GM12878 (cell line): ENCODE results near the gene ACRBP. TPM values are rescaled to one million over a fixed set of nuclear protein-coding genes. Genes with fewer than 3 reads are reported as not detected.

Source experiments
- ATAC-seq: fragments of 200-7000 bp; cut with Tn5 transposase; 3 replicates; pipeline ENCODE4 v1.9.1; 2020; ENCODE audit warnings: mild to moderate bottlenecking, moderate library complexity
- BruUV-seq: library from RNA; stranded (reverse); fragments of 400-500 nt; replicated peaks from 2 replicates; lab custom pipeline; 2021; lab: Mats Ljungman, UMichigan
- CTCF ChIA-PET: fragments of 300-600 bp; sonication (Branson Sonifier 250); formaldehyde crosslinking; extraction: SDS; loops from one replicate; lab custom pipeline; 2021; ENCODE audit warnings: inconsistent platforms; lab: Yijun Ruan, JAX
- POLR2A ChIA-PET: fragments of 350-600 bp; formaldehyde crosslinking; extraction: SDS; loops from one replicate; lab custom pipeline; 2021; ENCODE audit warnings: inconsistent platforms; lab: Charles Lee
- RAD21 ChIA-PET: fragments of 300-600 bp; sonication (Branson Sonifier 250); formaldehyde crosslinking; loops from one replicate; lab custom pipeline; 2023; ENCODE audit warnings: antibody characterized with exemption; ENCODE audit not compliant: unreplicated experiment; lab: Charles Lee
- SMC1A ChIA-PET: fragments of 300-600 bp; sonication (Branson Sonifier 250); formaldehyde crosslinking; loops from one replicate; lab custom pipeline; 2023; ENCODE audit not compliant: unreplicated experiment, uncharacterized antibody; lab: Charles Lee
- DNase-seq: peaks from one replicate; pipeline ENCODE4 v3.0.0-alpha.2; 2011; ENCODE audit warnings: low read depth, low spot score
- FAIRE-seq: peaks from 3 replicates; lab custom pipeline; 2011; peaks lifted over from hg19 to GRCh38; lab: Jason Lieb, UNC
- H2AFZ ChIP-seq: 2 replicates; pipeline ENCODE4 v1.6.0; 2011; ENCODE audit warnings: low read depth, low read length, control low read depth; ENCODE audit not compliant: control insufficient read depth
- H3K27ac ChIP-seq: 2 replicates; pipeline ENCODE4 v1.5.1; 2011; ENCODE audit warnings: control low read depth; ENCODE audit not compliant: control insufficient read depth, insufficient read depth
- H3K27me3 ChIP-seq, 2 experiments: replicated peaks in 1 of 2; 2 replicates each; pipeline versions ENCODE4 v1.6.0 to v1.6.1; 2011; ENCODE audit warnings: low read length in 1 of 2; ENCODE audit not compliant: control insufficient read depth in 2 of 2, insufficient read depth in 2 of 2
- H3K36me3 ChIP-seq, 2 experiments: 2 replicates each; pipeline ENCODE4 v1.5.1; 2011; ENCODE audit warnings: low read length in 1 of 2; ENCODE audit not compliant: control insufficient read depth in 2 of 2, insufficient read depth in 2 of 2
- H3K4me1 ChIP-seq: 2 replicates; pipeline ENCODE4 v1.6.1; 2011; ENCODE audit warnings: mild to moderate bottlenecking, low read length, moderate library complexity, mixed read lengths; ENCODE audit not compliant: control insufficient read depth, insufficient read depth
- H3K4me2 ChIP-seq: 2 replicates; pipeline ENCODE4 v1.6.0; 2011; ENCODE audit warnings: control low read depth; ENCODE audit not compliant: control insufficient read depth, insufficient read depth
- H3K4me3 ChIP-seq: fragments of 200-600 bp; sonication (generic); 2 replicates; pipeline ENCODE4 v1.5.1; 2016
- H3K79me2 ChIP-seq: 2 replicates; pipeline ENCODE4 v1.6.0; 2011; ENCODE audit warnings: low read length; ENCODE audit not compliant: control insufficient read depth, insufficient read depth
- H3K9ac ChIP-seq: 2 replicates; pipeline ENCODE4 v1.8.0; 2011; ENCODE audit warnings: low read length, control low read depth, mixed read lengths; ENCODE audit not compliant: control insufficient read depth, insufficient read depth
- H3K9me3 ChIP-seq: replicated peaks from 3 replicates; pipeline ENCODE4 v1.5.1; 2011; ENCODE audit warnings: mild to moderate bottlenecking, low read length; ENCODE audit not compliant: control insufficient read depth, insufficient read depth
- H4K20me1 ChIP-seq: 2 replicates; pipeline ENCODE4 v1.6.0; 2011; ENCODE audit not compliant: control insufficient read depth, insufficient read depth
- ASH2L ChIP-seq: fragments of 300-600, 200-600 bp; sonication (generic); IDR thresholded peaks from 2 replicates; pipeline ENCODE4 v1.6.1; 2017; ENCODE audit warnings: low read depth, mild to moderate bottlenecking, borderline replicate concordance
- CBX3 ChIP-seq: fragments of 200-600 bp; sonication (generic); IDR thresholded peaks from 2 replicates; pipeline ENCODE4 v1.6.1; 2016; ENCODE audit warnings: low read depth, borderline replicate concordance
- DPF2 ChIP-seq: fragments of 450-650 bp; IDR thresholded peaks from 2 replicates; pipeline ENCODE4 v1.6.1; 2017; ENCODE audit warnings: mild to moderate bottlenecking
- EGR1 ChIP-seq, 2 experiments: IDR thresholded peaks; 1 replicate in 1 of 2; 2 replicates in 1 of 2; pipeline ENCODE4 v1.6.1; 2011 to 2012; ENCODE audit warnings: low read depth in 2 of 2, low read length in 2 of 2, borderline replicate concordance in 1 of 2, mild to moderate bottlenecking in 1 of 2, moderate library complexity in 1 of 2
- EP300 ChIP-seq, 2 experiments: fragments of 150-350 bp in 1 of 2; IDR thresholded peaks; 2 replicates each; pipeline ENCODE4 v1.6.1; 2011 to 2012; ENCODE audit warnings: low read depth in 2 of 2, low read length in 2 of 2, borderline replicate concordance in 1 of 2, improper control_type of control experiment in 1 of 2, inconsistent platforms in 1 of 2; ENCODE audit not compliant: control insufficient read depth in 1 of 2
- ETV6 ChIP-seq, 2 experiments: fragments of 450-650 bp in 1 of 2; IDR thresholded peaks in 1 of 2; conservative IDR thresholded peaks in 1 of 2; 2 replicates each; pipeline ENCODE4 v1.6.1; 2014; ENCODE audit warnings: antibody characterized with exemption in 1 of 2, borderline replicate concordance in 1 of 2, low read depth in 1 of 2, mild to moderate bottlenecking in 1 of 2, moderate library complexity in 1 of 2
- GATAD2B ChIP-seq: fragments of 450-650 bp; conservative IDR thresholded peaks from 2 replicates; pipeline ENCODE4 v1.6.1; 2017; ENCODE audit warnings: low read depth, mild to moderate bottlenecking, moderate library complexity
- IRF4 ChIP-seq: IDR thresholded peaks from 2 replicates; pipeline ENCODE4 v1.6.1; 2011; ENCODE audit warnings: low read depth, low read length
- LARP7 ChIP-seq: fragments of 450-650 bp; IDR thresholded peaks from 2 replicates; pipeline ENCODE4 v1.6.1; 2017; ENCODE audit warnings: mild to moderate bottlenecking
- MYC ChIP-seq: IDR thresholded peaks from 2 replicates; pipeline ENCODE4 v1.6.1; 2011; ENCODE audit warnings: mild to moderate bottlenecking, low read length, moderate library complexity, inconsistent platforms; ENCODE audit not compliant: insufficient read depth, insufficient replicate concordance, insufficient read length, severe bottlenecking
- NFXL1 ChIP-seq: fragments of 450-650 bp; IDR thresholded peaks from 2 replicates; pipeline ENCODE4 v1.6.1; 2017; ENCODE audit warnings: antibody characterized with exemption, mild to moderate bottlenecking, borderline replicate concordance
- SIN3A ChIP-seq: IDR thresholded peaks from 2 replicates; pipeline ENCODE4 v1.6.1; 2012; ENCODE audit warnings: low read depth, low read length, improper control_type of control experiment
- SMAD5 ChIP-seq: IDR thresholded peaks from 2 replicates; pipeline ENCODE4 v1.6.1; 2016; ENCODE audit warnings: antibody characterized with exemption, low read depth
- TCF7 ChIP-seq: IDR thresholded peaks from 2 replicates; pipeline ENCODE4 v1.6.1; 2014; ENCODE audit warnings: antibody characterized with exemption, borderline replicate concordance
- YY1 ChIP-seq: IDR thresholded peaks from 2 replicates; pipeline ENCODE4 v1.6.1; 2011; ENCODE audit warnings: low read depth, mild to moderate bottlenecking, low read length
- ZBTB40 ChIP-seq: fragments of 450-650 bp; IDR thresholded peaks from 2 replicates; pipeline ENCODE4 v1.6.1; 2016; ENCODE audit warnings: mild to moderate bottlenecking, moderate library complexity, borderline replicate concordance
- ZNF24 ChIP-seq: fragments of 450-650 bp; IDR thresholded peaks from 2 replicates; pipeline ENCODE4 v1.6.1; 2017; ENCODE audit warnings: antibody characterized with exemption, mild to moderate bottlenecking
- WGBS: methylation state at CpG from one replicate; pipeline ENCODE4 v1.1.6; 2016; ENCODE audit warnings: low lambda C conversion rate; ENCODE audit not compliant: insufficient replicate concordance, insufficient coverage; ENCODE audit errors: missing lambda C conversion rate; 5-methylcytosine and 5-hydroxymethylcytosine counted together
- in situ Hi-C: fragments of 300-500 bp; cut with MboI; formaldehyde crosslinking; loops from 9 replicates; pipeline ENCODE4 v1.14.3; 2018; ENCODE audit warnings: mixed read lengths
- intact Hi-C: fragments of 100-400 bp; cut with micrococcal nuclease; formaldehyde crosslinking; loops from one replicate; pipeline ENCODE4 v1.14.2; 2022; ENCODE audit not compliant: unreplicated experiment
- polyA plus RNA-seq, 11 experiments: library from polyadenylated mRNA; depleted of rRNA in 4 of 11; unstranded in 6 of 11; stranded (reverse) in 5 of 11; fragments of >200 nt; fragmentation: Nextera tagmentation in 4 of 11; fragmentation: Illumina TruSeq in 1 of 11; extraction: Ambion mirVana in 4 of 11; extraction: Trizol in 1 of 11; gene quantifications; 1 replicate in 1 of 11; 2 replicates in 10 of 11; pipeline versions ENCODE4 v1.2.1 to v1.2.3, GENCODE V29; 2011 to 2016; ENCODE audit warnings: inconsistent platforms in 2 of 11, missing spikeins in 2 of 11, low read depth in 1 of 11
- total RNA-seq, 4 experiments: library from RNA; depleted of rRNA in 3 of 4; stranded (reverse); fragments of >200 nt in 3 of 4; fragmentation: Illumina TruSeq in 1 of 4; extraction: Trizol in 1 of 4; gene quantifications; 2 replicates each; pipeline versions ENCODE4 v1.2.1 to v1.2.3, GENCODE V29; 2013 to 2021

ACRBP gene
- total and polyA plus RNA-seq, 10 of the 15 experiments (the other 5 are each of a cell fraction or from before 2014, with no cell fraction given): 0.54 to 1.4 (median 0.87) TPM

- ChIA-PET SMC1A (interaction anchor here (1.0 to 4.2 kb wide), 16 partner anchors 9 to 218 kb away, joined by 3 to 23 read pairs (median 4); partner anchors contain the start of gene LPAR5), POLR2A (interaction anchor here (0.5 to 2.9 kb wide), 7 partner anchors 10 to 327 kb away, joined by 3 to 47 read pairs (median 5); partner anchors contain the start of genes COPS7A and LPAR5), RAD21 (interaction anchor here (0.9 to 2.5 kb wide), 10 partner anchors 10 to 81 kb away, joined by 4 to 24 read pairs (median 8); partner anchors contain the start of genes CHD4, LPAR5 and ZNF384), CTCF (interaction anchor here (0.6 to 3.6 kb wide), 24 partner anchors 9 to 148 kb away, joined by 3 to 23 read pairs (median 5); partner anchors contain the start of genes LPAR5 and NOP2)
- FAIRE-seq (no peak), ATAC-seq (peak; percentile 53), DNase-seq (no peak)
- Histone ChIP-seq H3K4me3 (no peak overlapping the region), H3K27ac (peak overlapping the region; percentile 48), H3K4me1 (peaks cover 14% of the 10 kb centered on the region), H3K36me3 (no peaks in the 10 kb centered on the region), H2AFZ (peak overlapping the region; percentile 54), H4K20me1 (no peaks in the 10 kb centered on the region), H3K9ac (no peak overlapping the region), H3K9me3 (peaks cover 15% of the 10 kb centered on the region), H3K27me3 (no peaks in the 10 kb centered on the region), H3K79me2 (no peaks in the 10 kb centered on the region), H3K4me2 (peak overlapping the region; percentile 45)
- in situ Hi-C loops (no loop called here), intact Hi-C loops (no loop called here)
- under 1% methylated on average over 6 of the region's 6 CpGs for WGBS
- no TSS peak for BruUV-seq
- no peak for TF ChIP-seq ZBTB40
- no peak for TF ChIP-seq IRF4
- TF ChIP-seq CBX3: no peak
- no peak for TF ChIP-seq EGR1 (IDR thresholded peaks at IDR 0.05; ENCODE audit: borderline replicate concordance in 1 of 2, low read depth in 2 of 2, low read length in 2 of 2)
- no peak for TF ChIP-seq MYC
- TF ChIP-seq DPF2: no peak
- no peak for TF ChIP-seq NFXL1
- TF ChIP-seq GATAD2B: no peak
- no peak for TF ChIP-seq ASH2L
- TF ChIP-seq ETV6 (conservative IDR thresholded peaks at IDR 0.05 in 1 of 2, IDR thresholded peaks at IDR 0.05 in 1 of 2; ENCODE audit: borderline replicate concordance in 1 of 2, low read depth in 1 of 2): peak in 1 of 2 experiments; percentile 76; a peak in 2 of 4 replicates
- no peak for TF ChIP-seq ZNF24
- no peak for TF ChIP-seq SMAD5
- TF ChIP-seq TCF7: no peak
- no peak for TF ChIP-seq YY1
- no peak for TF ChIP-seq SIN3A
- no peak for TF ChIP-seq LARP7
- TF ChIP-seq EP300 (IDR thresholded peaks at IDR 0.05; ENCODE audit: borderline replicate concordance in 1 of 2, control insufficient read depth in 1 of 2, low read depth in 2 of 2, low read length in 2 of 2): no peak
These were observed 3.0 kb downstream of the ACRBP start for GRCh38 chr12:6644257-6644596.
